Measurements from ENCODE around the gene CWC27. TPM values are rescaled to one million over a fixed set of nuclear protein-coding genes. Genes with fewer than 3 reads are reported as not detected.

The CWC27 gene
- total and polyA plus RNA-seq, 9 of the 15 experiments (the other 6 are each of a cell fraction or from before 2014, with no cell fraction given): 19.7 to 49.3 (median 38.3) TPM

- no TSS peak for BruUV-seq (replicated peaks)
- Histone ChIP-seq H2AFZ (ENCODE audit: low read depth, low read length) (no peak overlapping the region), H3K4me1 (replicated peaks in 1 of 2; ENCODE audit: control insufficient read depth in 2 of 2, insufficient read depth in 2 of 2, low read length in 2 of 2) (no peaks in the 10 kb centered on the region), H3K36me3 (ENCODE audit: control insufficient read depth, insufficient read depth, low read length) (no peaks in the 10 kb centered on the region), H4K20me1 (replicated peaks; ENCODE audit: control insufficient read depth, insufficient read depth, low read length) (no peaks in the 10 kb centered on the region), H3K27me3 (ENCODE audit: control insufficient read depth in 2 of 2, insufficient read depth in 2 of 2, low read length in 2 of 2) (no peaks in the 10 kb centered on the region), H3K4me2 (ENCODE audit: insufficient read depth, low read length) (no peak overlapping the region), H3K9me1 (ENCODE audit: control insufficient read depth, insufficient read depth, low read length) (no peaks in the 10 kb centered on the region), H3K79me2 (ENCODE audit: control insufficient read depth, insufficient read depth, low read length) (no peaks in the 10 kb centered on the region), H3K27ac (ENCODE audit: extremely low read depth, low read depth, low read length) (no peak overlapping the region), H3K4me3 (no peak overlapping the region), H3K9ac (ENCODE audit: insufficient read depth in 1 of 2, low read depth in 2 of 2, low read length in 2 of 2) (no peak overlapping the region), H3K9me3 (replicated peaks; ENCODE audit: control insufficient read depth, insufficient read depth, low read depth, low read length) (no peaks in the 10 kb centered on the region)
- WGBS (ENCODE audit: insufficient coverage, low coverage, missing lambda C conversion rate): 91% methylated on average over 2 of the region's 2 CpGs
- DNase-seq (ENCODE audit: extremely low read depth in 1 of 4, low spot score in 3 of 4): no peak
- TF ChIP-seq CHD7 (IDR thresholded peaks at IDR 0.05; ENCODE audit: low read depth, low read length) (no peak), MCM7 (IDR thresholded peaks at IDR 0.05) (no peak), ZNF133 (CRISPR knock-in tag; IDR thresholded peaks at IDR 0.05) (no peak), SIN3B (IDR thresholded peaks at IDR 0.05; ENCODE audit: low read depth) (no peak), ELF2 (CRISPR knock-in tag; IDR thresholded peaks at IDR 0.05) (no peak), ZNF253 (CRISPR knock-in tag; conservative IDR thresholded peaks at IDR 0.05) (no peak), KDM4B (IDR thresholded peaks at IDR 0.05; ENCODE audit: borderline replicate concordance in 2 of 2, low read depth in 1 of 2) (no peak)
- POLR2A ChIA-PET: interaction anchor here (1.0 kb wide), 1 partner anchor 24 kb away, joined by 3 read pairs; no protein-coding TSS in a partner anchor
- intact Hi-C loops (cut with micrococcal nuclease) (no loop called here), in situ Hi-C loops (cut with MboI) (no loop called here)
- CTCF ChIA-PET (ENCODE audit: low intra/inter-chr PET ratio): no interaction called here
- ATAC-seq: no peak
- no peak for FAIRE-seq
Observed at GRCh38 chr5:64887910-64888309, 119.2 kb downstream of the CWC27 start.

All from K562 (cell line).